LNCaP clone FGC (cell line): Measurements from ENCODE around the gene TIMM13.

Experiments used
- DNase-seq: peaks from one replicate; pipeline ENCODE4 v3.0.0-alpha.2; 2011; ENCODE audit warnings: low read depth
- H3K4me3 ChIP-seq: 2 replicates; pipeline ENCODE4 v1.5.1; 2011; ENCODE audit warnings: mild to moderate bottlenecking, low read depth, low read length, control low read depth
- TF ChIP-seq, protein P1 (sequence below): IDR thresholded peaks from 2 replicates; pipeline ENCODE4 v1.5.1; 2012; ENCODE audit warnings: mild to moderate bottlenecking; ENCODE audit not compliant: control insufficient read depth, insufficient read depth; ENCODE audit errors: extremely low read depth

Gene TIMM13

DNA sequence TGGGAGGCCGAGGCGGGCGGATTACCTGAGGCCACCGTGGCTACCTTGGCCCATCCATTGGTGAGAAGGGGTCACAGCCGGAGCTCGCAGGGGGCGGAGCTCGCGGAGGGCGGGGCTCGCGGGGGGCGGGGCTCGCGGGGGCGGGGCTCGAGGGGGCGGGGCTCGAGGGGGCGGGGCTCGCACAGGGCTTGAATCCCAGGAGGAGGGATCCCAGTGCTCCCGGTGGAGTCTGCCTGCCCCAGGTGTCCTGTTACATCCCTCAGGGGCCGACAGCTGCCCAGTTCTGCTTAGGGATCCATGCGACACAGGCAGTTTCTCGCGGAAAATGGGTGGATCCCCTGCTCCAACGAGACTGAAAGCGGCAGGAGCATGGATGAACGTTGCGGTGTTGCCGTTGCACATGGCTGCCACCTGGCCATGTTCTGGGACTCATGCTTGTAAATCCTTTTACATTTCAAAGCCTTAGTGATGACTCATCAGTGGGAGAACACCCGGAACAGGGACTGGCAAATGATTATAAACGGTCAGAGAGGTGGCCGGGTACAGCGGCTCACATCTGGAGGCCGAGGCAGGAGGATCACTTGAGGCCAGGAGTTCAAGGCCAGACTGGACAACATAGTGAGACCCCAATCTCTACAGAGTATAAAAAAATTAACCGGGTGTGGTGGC lies 42.2 kb downstream of the TIMM13 start:
- DNase-seq: peak; percentile 59
- TF ChIP-seq, protein P1, sequence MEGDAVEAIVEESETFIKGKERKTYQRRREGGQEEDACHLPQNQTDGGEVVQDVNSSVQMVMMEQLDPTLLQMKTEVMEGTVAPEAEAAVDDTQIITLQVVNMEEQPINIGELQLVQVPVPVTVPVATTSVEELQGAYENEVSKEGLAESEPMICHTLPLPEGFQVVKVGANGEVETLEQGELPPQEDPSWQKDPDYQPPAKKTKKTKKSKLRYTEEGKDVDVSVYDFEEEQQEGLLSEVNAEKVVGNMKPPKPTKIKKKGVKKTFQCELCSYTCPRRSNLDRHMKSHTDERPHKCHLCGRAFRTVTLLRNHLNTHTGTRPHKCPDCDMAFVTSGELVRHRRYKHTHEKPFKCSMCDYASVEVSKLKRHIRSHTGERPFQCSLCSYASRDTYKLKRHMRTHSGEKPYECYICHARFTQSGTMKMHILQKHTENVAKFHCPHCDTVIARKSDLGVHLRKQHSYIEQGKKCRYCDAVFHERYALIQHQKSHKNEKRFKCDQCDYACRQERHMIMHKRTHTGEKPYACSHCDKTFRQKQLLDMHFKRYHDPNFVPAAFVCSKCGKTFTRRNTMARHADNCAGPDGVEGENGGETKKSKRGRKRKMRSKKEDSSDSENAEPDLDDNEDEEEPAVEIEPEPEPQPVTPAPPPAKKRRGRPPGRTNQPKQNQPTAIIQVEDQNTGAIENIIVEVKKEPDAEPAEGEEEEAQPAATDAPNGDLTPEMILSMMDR: no peak
- no peak overlapping the region for H3K4me3 ChIP-seq

GRCh38 chr19:2382530-2383222 lies 44.7 kb downstream of the TIMM13 start:
- no peak for DNase-seq
- TF ChIP-seq, protein P1: no peak
- no peak overlapping the region for H3K4me3 ChIP-seq

- DNase-seq: no peak
Measured at GRCh38 chr19:2381148-2381820, 46.1 kb downstream of the TIMM13 start.

GRCh38 chr19:2380567-2380966 lies 46.8 kb downstream of the TIMM13 start:
- TF ChIP-seq, protein P1: no peak
- DNase-seq: no peak
- H3K4me3 ChIP-seq: no peak overlapping the region

More at GRCh38 chr19:2381148-2381820, 46.1 kb downstream of the TIMM13 start:
- H3K4me3 ChIP-seq: no peak overlapping the region
- TF ChIP-seq, protein P1: no peak

- TF ChIP-seq, protein P1: no peak
- no peak for DNase-seq
- H3K4me3 ChIP-seq: no peak overlapping the region
Measured at GRCh38 chr19:2376784-2377519, 50.4 kb downstream of the TIMM13 start.
